Suppressor macrophage treated with lipopolysaccharide for 4 hours (primary cell): ENCODE results near the gene FAM228B.

Experiments
- DNase-seq: peaks from one replicate; pipeline ENCODE4 v3.0.0-alpha.2; 2020

The FAM228B gene

DNA sequence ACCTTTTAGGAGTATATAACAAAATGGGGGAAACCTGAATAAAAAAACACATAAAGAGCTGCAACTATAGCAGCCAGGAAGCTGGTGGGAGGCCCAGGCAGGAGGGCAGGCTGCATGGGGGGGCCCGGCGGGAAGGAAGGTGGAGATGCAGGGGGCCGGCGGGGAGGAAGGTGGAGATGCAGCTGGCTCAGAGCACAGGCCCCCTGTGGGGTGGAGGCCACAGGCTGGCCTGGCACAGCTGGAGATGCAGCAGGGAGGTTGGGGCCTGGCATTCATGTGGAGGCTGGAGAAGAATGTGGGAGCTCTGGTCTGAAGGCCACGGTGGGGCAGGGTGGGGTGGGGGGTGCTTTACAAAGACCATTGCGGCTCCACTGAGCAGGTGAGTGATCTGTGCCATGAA lies 83.0 kb downstream of the FAM228B start:
- no peak for DNase-seq

DNA sequence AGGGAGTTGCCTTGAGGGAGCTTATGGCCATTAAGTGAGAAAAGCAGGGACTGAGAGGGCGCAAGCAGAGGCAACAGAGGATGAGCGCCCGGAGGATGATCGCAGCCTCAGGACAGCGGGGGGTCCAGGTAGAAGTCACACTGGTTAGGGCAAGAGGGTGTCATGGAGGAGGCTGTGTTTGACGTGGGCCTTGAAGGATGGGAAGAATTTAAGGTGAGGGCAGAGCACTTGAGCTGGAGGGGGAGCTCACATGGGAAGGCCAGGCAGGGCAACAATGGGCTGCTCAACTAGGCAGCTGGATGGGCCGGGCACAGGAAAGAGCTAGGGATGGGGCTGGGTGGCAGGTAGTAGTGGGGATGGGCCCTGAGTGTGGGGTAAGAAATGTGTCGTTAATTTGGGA lies 83.4 kb downstream of the FAM228B start:
- no peak for DNase-seq

DNA sequence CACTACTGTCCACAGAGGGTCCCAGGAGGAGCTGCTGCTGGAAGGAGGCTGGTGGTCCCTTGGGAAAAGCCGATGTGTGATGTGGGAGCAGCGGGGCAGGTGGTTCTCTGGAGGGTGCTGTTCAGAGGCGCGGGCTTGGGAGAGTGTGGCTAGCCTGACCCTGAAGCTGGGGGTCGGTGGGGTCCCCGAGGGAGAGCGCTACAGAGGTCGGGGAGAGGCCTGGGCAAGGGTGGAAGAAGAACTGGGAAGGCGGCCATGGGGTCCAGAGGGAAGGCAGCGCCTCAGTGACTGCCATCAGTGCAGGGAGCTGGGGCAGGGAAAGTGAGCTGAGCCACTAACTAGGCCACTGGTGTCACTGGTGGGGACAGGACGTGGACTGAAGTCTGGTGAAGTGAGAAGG lies 84.1 kb downstream of the FAM228B start:
- DNase-seq = no peak

DNA sequence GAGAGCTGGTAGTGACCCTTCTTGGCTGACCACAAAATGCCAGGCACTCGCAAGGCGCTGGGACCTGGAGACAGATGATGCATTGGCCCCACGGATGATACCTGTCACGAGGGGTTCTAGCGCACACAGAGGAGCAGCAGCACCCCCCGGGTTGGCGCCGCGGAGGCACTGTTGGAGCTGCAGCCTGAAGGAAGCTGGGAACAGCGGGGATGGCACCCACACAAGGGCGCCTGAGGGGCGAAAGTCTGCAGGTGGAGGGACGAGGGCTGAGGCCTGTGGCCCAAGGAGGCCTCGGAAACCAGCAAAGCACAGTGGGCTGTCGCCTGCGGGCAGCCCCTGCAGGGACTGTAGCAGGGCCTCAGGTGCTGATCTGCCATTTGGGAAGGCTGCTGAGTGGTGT lies 85.2 kb downstream of the FAM228B start:
- no peak for DNase-seq

DNA sequence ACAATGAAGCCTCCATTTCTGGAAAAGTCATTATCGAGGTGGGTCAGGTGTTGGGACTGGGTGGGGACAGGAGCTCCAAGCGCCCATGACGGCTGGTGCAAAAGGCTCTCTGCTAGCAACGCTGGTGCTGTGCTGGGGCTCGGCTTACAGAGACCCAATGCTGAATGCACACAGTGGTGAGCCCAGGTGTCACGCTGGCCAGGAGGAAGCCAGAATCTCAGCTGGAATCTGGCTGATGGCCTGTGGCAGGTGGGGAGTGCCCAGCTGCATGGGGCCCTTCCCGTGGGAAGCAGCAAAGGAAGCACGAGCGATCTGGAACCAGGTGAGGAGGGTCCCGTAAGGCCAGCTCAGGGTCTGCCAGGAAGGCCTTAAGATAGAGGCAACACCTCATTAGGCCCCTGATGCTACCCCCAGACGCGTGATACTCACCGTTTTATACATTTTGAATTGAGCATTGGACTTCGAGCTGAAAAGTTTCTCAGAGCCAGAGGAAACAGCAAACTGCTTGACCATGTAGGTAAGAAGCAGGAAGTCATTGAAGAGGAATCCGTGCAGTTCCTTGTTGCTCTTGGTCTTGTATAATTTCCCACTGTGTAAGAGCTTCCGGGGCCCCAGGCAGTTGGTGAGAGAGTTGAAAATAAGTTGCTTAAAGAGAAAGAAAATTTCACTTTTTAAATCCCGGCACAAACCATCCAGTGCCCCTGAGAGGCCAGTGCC lies 86.3 kb downstream of the FAM228B start:
- DNase-seq = no peak

DNA sequence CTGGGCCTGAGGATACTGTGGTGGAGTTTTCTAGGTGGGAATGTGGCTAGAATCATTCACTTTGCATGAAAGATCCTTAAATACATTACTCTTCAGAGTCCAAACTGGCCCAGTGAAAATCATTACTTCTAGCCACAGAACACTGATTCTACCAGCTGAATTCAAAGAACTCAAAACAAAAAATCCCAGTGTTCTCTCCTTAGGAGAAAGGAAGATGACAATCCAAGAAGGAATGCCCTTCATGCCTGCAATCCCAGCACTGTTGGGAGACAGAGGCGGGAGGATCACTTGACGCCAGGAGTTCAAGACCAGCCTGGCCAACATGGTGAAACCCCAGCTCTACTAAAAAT lies 86.8 kb downstream of the FAM228B start:
- no peak for DNase-seq

DNA sequence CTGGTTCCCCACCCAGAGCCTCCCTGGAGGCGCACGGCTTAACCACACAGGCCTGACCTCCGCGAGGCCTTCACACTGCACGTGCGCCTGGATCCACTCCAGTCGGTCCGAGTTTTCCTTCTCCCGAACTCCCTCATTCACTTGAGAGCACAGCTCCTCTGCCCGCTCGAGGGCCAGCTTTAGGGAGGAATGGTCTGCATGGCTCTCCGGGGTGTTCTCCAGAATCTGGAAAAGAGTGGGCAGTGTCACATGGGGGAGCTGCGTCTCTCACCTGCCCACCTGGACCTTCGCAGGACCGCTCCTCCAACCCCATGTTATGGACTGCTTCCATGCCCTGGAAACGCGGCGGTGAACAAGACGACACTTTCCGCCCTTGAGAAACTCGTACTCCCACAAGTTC lies 87.5 kb downstream of the FAM228B start:
- DNase-seq = no peak

DNA sequence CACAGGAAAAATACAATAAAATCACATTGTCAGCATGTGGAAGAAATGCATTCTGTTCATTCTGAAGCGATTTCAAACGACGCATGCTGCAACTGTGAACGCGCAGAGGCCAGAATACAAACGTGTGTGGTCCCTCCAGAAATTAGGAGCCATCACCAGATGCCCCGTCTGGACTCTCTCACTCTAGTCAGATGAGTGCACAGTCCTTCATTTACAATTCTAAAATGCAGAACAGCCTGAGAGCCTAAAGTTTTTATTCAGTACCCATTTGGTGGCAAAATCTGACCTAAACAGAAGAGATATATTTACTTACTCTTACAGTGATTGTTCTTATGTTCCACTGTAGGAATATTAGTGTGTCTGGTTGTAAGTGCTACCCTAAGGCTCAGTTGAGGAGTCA lies 88.1 kb downstream of the FAM228B start:
- no peak for DNase-seq

DNA sequence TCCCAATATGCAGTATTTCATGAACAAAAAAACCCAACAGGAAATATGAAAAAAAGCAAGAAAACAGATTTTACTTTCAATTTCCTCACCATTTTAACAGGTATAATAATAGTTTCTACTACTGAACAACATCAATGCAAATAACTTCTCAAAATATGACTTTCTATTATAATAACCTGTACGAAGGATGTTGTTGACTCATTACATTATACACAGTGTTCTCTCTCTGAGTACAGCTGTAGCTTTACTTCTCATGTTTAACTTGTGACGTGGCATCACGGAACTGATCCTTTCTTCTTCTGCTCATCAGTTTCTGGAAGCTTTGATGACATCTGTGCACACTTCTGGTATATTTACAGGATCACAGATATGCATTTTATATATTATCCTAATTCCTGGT lies 91.6 kb downstream of the FAM228B start:
- DNase-seq = no peak
